A673 (cell line): ENCODE data around the gene WDFY4. TPM values are rescaled to one million over a fixed set of nuclear protein-coding genes. Genes with fewer than 3 reads are reported as not detected.

Experiments
- BruUV-seq: library from RNA; stranded (reverse); fragments of 400-500 nt; replicated peaks from 2 replicates; lab custom pipeline; 2021; lab: Mats Ljungman, UMichigan
- CTCF ChIA-PET: fragments of 300-600 bp; sonication (Branson Sonifier 250); formaldehyde crosslinking; loops from one replicate; lab custom pipeline; 2022; ENCODE audit warnings: antibody characterized with exemption; lab: Charles Lee
- POLR2A ChIA-PET: fragments of 300-600 bp; sonication (Branson Sonifier 250); formaldehyde crosslinking; loops from one replicate; lab custom pipeline; 2022; ENCODE audit warnings: antibody characterized with exemption; ENCODE audit not compliant: low non-redundant PET; lab: Charles Lee
- DNase-seq: peaks from one replicate; pipeline ENCODE4 v3.0.0-alpha.2; 2015; ENCODE audit warnings: low spot score
- H3K27ac ChIP-seq: fragments of 200-600 bp; sonication (generic); 2 replicates; pipeline ENCODE4 v1.5.1; 2016; ENCODE audit warnings: mixed run types, low read depth, mild to moderate bottlenecking, mixed read lengths, antibody characterized with exemption, low read length; ENCODE audit not compliant: poor library complexity, severe bottlenecking
- H3K27me3 ChIP-seq: fragments of 200-600 bp; sonication (generic); replicated peaks from 2 replicates; pipeline ENCODE4 v1.6.1; 2017; ENCODE audit warnings: mixed run types, low read depth, mild to moderate bottlenecking, mixed read lengths, antibody characterized with exemption, low read length; ENCODE audit not compliant: insufficient read depth, poor library complexity
- H3K36me3 ChIP-seq: fragments of 200-600 bp; sonication (generic); 2 replicates; pipeline ENCODE4 v1.6.1; 2016; ENCODE audit warnings: mixed run types, mild to moderate bottlenecking, mixed read lengths, antibody characterized with exemption, low read length; ENCODE audit not compliant: insufficient read depth, poor library complexity, severe bottlenecking
- H3K4me1 ChIP-seq: fragments of 200-600 bp; sonication (generic); 2 replicates; pipeline ENCODE4 v1.6.1; 2017; ENCODE audit warnings: mixed run types, mild to moderate bottlenecking, mixed read lengths, antibody characterized with exemption, low read length; ENCODE audit not compliant: insufficient read depth, poor library complexity, severe bottlenecking
- H3K4me3 ChIP-seq: fragments of 200-600 bp; sonication (generic); 2 replicates; pipeline ENCODE4 v1.5.1; 2016; ENCODE audit warnings: low read depth, mixed run types, mild to moderate bottlenecking, mixed read lengths, low read length; ENCODE audit not compliant: poor library complexity, severe bottlenecking
- H3K9me3 ChIP-seq: fragments of 200-600 bp; sonication (generic); 2 replicates; pipeline ENCODE4 v1.6.1; 2016; ENCODE audit warnings: mixed run types, low read depth, mild to moderate bottlenecking, mixed read lengths, antibody characterized with exemption, low read length; ENCODE audit not compliant: poor library complexity, severe bottlenecking
- CTCF ChIP-seq: fragments of 300-800, 200-600 bp; sonication (generic); conservative IDR thresholded peaks from 2 replicates; pipeline ENCODE4 v1.5.1; 2017; ENCODE audit warnings: low read depth, mild to moderate bottlenecking, antibody characterized with exemption, low read length, moderate library complexity, mixed read lengths
- EZH2 ChIP-seq: fragments of 200-600 bp; sonication (generic); IDR thresholded peaks from 2 replicates; pipeline ENCODE4 v1.6.1; 2017; ENCODE audit warnings: borderline replicate concordance, low read depth, mild to moderate bottlenecking, mixed read lengths, antibody characterized with exemption, low read length; ENCODE audit not compliant: poor library complexity, severe bottlenecking
- intact Hi-C: fragments of 100-400 bp; cut with micrococcal nuclease; formaldehyde crosslinking; loops from one replicate; pipeline ENCODE4 v1.10.0; 2022; ENCODE audit not compliant: unreplicated experiment
- total RNA-seq: library from RNA; stranded (reverse); gene quantifications from 2 replicates; pipeline ENCODE4 v1.2.3, GENCODE V29; 2021

WDFY4 gene
- total RNA-seq, 1 experiment from 2014 or later, result not detected

DNA sequence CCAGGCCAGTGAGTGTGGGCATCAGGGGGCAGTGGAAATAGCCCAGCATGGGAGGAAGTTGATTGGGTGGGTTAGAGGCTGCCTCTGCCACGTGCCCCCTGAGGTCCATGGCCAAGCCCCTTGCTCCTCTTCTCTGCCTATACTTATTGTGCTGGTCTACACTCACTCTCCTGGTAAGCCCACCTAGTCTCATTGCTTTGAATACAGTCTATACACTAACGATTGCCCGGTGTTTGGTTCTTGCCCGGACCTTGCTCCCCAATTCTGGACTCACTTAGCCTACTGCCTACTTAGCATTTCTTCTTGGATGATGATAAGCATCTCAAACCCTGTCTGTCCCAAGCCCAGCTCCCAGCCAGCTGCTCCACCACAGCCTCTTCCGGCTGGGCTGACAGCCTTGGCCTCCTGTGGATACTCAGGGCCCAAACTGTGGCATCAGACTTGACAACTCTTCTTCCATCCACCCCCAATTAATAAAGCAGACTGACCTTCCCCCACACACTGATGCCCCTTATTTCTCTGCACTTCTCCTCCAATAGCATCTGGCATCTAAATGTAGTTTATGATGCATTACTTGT, 244.8 kb downstream of the WDFY4 start:
- H3K27ac ChIP-seq, result no peak overlapping the region
- no peaks in the 10 kb centered on the region for H3K9me3 ChIP-seq
- no peak overlapping the region for H3K4me3 ChIP-seq
- H3K4me1 ChIP-seq, result no peaks in the 10 kb centered on the region
- TF ChIP-seq EZH2, result no peak
- intact Hi-C loops, result no loop called here
- POLR2A ChIA-PET, result no interaction called here
- peaks cover 6% of the 10 kb centered on the region for H3K27me3 ChIP-seq
- no peak for DNase-seq
- no TSS peak for BruUV-seq
- no peaks in the 10 kb centered on the region for H3K36me3 ChIP-seq
- CTCF ChIA-PET, result no interaction called here

- Histone ChIP-seq H3K27ac (no peak overlapping the region), H3K9me3 (no peaks in the 10 kb centered on the region), H3K4me3 (no peak overlapping the region), H3K4me1 (no peaks in the 10 kb centered on the region), H3K36me3 (no peaks in the 10 kb centered on the region), H3K27me3 (peaks cover 10% of the 10 kb centered on the region)
- DNase-seq, result no peak
- ChIA-PET POLR2A (no interaction called here), CTCF (no interaction called here)
- TF ChIP-seq EZH2, result no peak
- no peak for TF ChIP-seq CTCF
- BruUV-seq, result no TSS peak
- intact Hi-C loops, result no loop called here
These were observed 246.5 kb downstream of the WDFY4 start for GRCh38 chr10:48931188-48931587.

DNA sequence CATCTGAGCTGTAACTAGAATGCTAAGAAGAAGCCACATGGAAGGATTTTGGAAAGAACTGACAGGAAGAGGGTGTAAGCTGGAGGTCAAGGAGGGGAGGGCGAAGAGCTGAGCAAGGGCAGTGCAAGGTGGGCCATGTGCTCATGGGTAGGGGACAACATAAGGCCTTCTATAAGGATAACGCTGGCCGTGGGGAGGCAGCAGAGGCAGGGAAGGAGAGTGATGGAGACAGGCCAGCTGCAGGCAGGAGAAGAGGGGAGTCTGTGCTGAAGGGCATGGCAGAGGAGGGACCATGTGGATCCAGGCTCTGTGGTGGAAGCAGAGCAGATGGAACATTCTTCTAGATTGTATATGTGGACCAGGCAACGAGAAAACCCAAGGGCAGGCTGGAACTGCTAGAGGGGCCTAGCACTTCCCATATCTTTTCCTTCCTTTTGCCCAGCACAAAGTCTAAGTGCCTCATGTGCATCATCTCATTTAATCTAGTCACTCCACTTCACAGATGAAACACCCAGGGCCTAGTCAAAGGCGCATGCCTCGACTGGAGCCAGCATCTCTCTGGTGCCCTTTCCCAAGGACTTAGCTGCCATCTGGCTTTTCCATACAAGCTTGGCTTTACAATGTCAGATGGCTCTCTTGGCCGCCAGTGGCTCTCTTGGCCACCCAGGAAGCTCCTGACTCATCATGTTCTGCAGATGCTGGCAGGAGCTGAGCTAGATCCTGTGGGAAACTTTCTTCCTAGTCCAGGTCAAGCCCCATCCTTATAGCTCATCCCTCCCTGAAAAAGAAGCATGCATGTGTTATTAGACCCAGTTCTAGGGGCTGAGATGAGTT, 248.4 kb downstream of the WDFY4 start:
- Histone ChIP-seq H3K4me1 (no peaks in the 10 kb centered on the region), H3K27ac (no peak overlapping the region), H3K27me3 (peaks cover 4% of the 10 kb centered on the region), H3K9me3 (no peaks in the 10 kb centered on the region), H3K36me3 (no peaks in the 10 kb centered on the region), H3K4me3 (no peak overlapping the region)
- BruUV-seq, result no TSS peak
- intact Hi-C loops, result no loop called here
- no peak for DNase-seq
- POLR2A ChIA-PET, result interaction anchor here (0.6 kb wide), 1 partner anchor 446 kb away, joined by 6 read pairs; no protein-coding TSS in a partner anchor
- TF ChIP-seq CTCF, result no peak
- TF ChIP-seq EZH2, result no peak
- CTCF ChIA-PET, result no interaction called here
